LNCAP (cell line): ENCODE measurements around the gene RCAN1.

Source experiments
- CTCF ChIP-seq: fragments of 450-650 bp; IDR thresholded peaks from 2 replicates; pipeline ENCODE4 v1.5.1; 2017; ENCODE audit warnings: mild to moderate bottlenecking

RCAN1 gene

DNA sequence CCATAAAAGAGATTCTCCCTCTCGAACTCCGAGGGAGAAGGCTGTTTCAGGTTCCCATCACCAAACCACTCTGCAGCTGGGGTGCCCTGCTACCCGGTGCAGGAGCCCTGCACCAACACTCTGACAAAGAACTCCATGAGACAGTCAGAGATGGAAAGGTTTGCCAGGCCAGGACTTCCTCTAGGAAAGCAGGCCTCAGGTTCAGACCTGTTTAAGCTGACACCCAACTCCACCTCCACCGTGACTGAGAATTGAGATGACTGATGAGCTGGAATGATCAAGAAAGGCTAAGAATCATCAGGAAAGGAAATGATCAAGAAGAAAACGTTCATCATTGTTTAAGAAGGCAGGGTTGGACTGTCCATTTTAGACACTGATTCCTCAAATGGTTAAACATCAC, 56.7 kb downstream of the RCAN1 start:
- no peak for TF ChIP-seq CTCF

DNA sequence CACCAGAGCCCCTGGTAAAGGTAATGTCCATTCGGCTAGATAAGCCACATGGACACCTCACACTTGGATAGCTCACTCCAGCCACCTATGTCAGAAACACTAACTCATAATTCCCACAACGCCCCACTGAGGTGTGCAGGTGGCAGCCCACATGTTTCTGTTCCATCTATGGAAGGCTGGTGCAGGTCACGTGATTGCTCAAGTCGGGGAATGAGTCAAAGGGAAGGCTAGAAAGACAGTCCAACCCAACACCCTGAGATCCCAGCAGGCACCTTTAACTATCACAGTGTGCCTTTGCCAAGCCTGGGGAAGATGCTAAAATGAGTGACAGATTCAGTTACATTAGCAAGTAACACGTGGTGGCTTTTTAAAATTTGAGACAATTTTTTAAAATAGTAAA, 57.7 kb downstream of the RCAN1 start:
- no peak for TF ChIP-seq CTCF

GRCh38 chr21:34554227-34554626, 60.7 kb downstream of the RCAN1 start:
- no peak for TF ChIP-seq CTCF

DNA sequence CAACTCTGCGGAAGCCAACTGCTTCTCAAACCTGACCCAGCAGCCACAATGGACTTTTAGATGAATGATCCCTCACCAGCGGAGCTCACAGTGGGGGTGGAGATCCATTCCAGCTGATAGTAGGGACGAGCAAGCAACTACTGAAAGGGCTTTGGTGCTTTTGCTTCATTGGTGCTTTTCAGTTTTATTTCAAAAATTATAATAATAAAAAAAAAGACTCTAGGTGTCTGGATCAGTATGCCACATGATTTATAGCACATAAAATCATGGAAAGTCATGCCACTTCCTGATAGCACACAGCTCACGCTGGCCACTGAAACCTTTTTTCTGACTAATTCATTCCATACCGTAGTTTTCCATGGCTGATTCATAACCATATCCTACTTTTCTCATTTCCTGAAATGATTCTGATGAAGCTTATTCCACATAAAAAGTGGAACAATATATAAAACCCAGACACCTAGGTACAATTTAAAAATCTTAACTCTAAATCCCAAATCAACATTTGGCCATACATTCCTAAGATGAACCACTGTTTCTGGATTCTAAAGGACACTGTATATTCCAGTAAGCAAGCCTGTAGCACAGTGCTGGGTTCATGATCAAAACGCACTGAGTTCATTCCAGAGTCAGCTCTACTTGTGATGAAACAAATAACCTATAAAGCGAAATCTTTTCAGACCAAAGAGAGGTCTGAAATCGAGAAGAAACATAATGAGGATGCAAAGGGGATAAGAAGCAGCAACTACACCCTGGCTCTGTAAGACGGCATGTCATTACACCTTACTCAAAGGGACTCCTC, 61.6 kb downstream of the RCAN1 start:
- TF ChIP-seq CTCF, result no peak

DNA sequence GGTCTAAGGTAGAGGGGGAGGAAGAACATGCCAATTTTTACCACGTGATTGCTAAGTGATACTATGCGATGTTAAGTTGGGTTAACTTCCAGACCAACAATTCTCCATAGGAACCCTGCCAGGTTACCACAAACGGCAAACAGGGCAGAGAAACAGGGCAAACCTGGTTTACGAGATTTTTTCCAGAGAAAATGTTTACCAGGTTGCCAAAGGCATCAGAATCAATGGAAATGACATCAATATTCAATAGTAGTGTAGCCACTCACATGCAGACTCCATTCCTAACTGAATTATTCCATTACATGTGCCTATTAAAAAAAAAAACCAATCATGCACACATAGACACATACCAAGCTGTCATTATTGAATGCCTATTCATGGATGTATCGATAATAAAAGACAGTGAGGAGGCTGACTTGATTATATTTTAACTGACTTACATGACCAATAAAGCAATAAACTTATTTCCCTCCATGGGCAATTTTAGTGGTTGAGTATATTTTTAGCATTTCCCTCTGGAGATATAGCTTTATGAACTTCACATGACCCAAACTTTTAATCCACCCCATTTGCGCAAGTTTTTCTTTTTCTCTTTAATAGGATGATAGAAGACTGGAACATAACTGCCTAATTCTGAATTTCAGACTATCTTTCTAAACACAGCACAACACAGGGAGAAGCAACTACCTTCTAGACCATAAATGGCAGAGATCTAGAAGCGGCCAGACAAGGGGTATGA, 62.4 kb downstream of the RCAN1 start:
- TF ChIP-seq CTCF, result no peak

- no peak for TF ChIP-seq CTCF
Measured at GRCh38 chr21:34550182-34550799, 64.6 kb downstream of the RCAN1 start.

- no peak for TF ChIP-seq CTCF
Measured at GRCh38 chr21:34548781-34549376, 66.0 kb downstream of the RCAN1 start.
